GM12891 (cell line): ENCODE measurements around the gene TAAR8.

Source experiments
- POLR2A ChIP-seq: IDR thresholded peaks from 2 replicates; pipeline ENCODE4 v1.6.1; 2011; ENCODE audit warnings: low read depth, low read length, control low read depth
- POLR2AphosphoS5 ChIP-seq: IDR thresholded peaks from 2 replicates; pipeline ENCODE4 v1.6.1; 2011; ENCODE audit warnings: low read depth, low read length, control low read depth
- SPI1 ChIP-seq: IDR thresholded peaks from 2 replicates; pipeline ENCODE4 v1.6.1; 2011; ENCODE audit warnings: low read depth, low read length, control low read depth
- TAF1 ChIP-seq: IDR thresholded peaks from 2 replicates; pipeline ENCODE4 v1.6.1; 2011; ENCODE audit warnings: low read depth, low read length, control low read depth

DNA sequence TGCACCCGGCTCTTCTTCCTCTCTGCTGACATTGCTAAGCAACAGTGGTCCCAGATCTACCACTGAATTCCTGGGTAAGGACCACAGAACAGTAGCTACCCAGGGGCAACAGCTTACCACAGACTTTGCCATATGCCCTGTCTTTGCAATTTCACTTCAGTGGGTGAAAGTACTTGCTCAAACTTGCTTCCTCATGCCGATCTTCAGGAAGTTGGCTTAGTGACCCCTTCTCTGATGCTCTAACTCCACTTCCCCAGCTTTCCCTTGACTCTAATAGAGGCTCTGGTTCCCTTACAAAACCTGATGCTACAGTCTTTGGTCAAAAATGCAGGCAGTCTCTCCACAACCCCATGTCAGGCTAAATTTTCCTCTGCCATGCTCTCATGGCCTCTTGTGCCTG is 40.4 kb downstream of the TAAR8 start:
- TF ChIP-seq POLR2A (no peak), POLR2AphosphoS5 (no peak), SPI1 (no peak), TAF1 (no peak)
